Upper lobe of left lung (tissue), 4 donors: ENCODE measurements around the gene ESYT2.

Source experiments
- CTCF ChIP-seq, 6 experiments: fragments of 450-650 bp in 4 of 6; fragments of 200-600 bp in 2 of 6; sonication (generic) in 2 of 6; IDR thresholded peaks; one replicate each; pipeline ENCODE4 v1.5.1; 2016 to 2019; ENCODE audit warnings: antibody characterized with exemption in 6 of 6
- EP300 ChIP-seq, 4 donors: sonication (generic); formaldehyde crosslinking; IDR thresholded peaks; one replicate each; pipeline ENCODE4 v1.5.1; 2017; ENCODE audit warnings: antibody characterized with exemption in 4 of 4, control low read depth in 2 of 4

GRCh38 chr7:158824028-158824427, 5.3 kb downstream of the ESYT2 start:
- TF ChIP-seq CTCF (IDR thresholded peaks at IDR 0.05) (no peak), EP300 (IDR thresholded peaks at IDR 0.05) (no peak)
